PC-9 (cell line): ENCODE measurements around the gene FBXO34. TPM values are rescaled to one million over a fixed set of nuclear protein-coding genes. Genes with fewer than 3 reads are reported as not detected.

Source experiments
- BruUV-seq: library from RNA; stranded (reverse); fragments of 400-500 nt; replicated peaks from 2 replicates; lab custom pipeline; 2021; lab: Mats Ljungman, UMichigan
- CTCF ChIA-PET: fragments of 300-600 bp; sonication (Branson Sonifier 250); formaldehyde crosslinking; loops from one replicate; lab custom pipeline; 2022; ENCODE audit warnings: antibody characterized with exemption; lab: Charles Lee
- POLR2A ChIA-PET: fragments of 300-600 bp; sonication (Branson Sonifier 250); formaldehyde crosslinking; loops from one replicate; lab custom pipeline; 2022; ENCODE audit warnings: antibody characterized with exemption; ENCODE audit not compliant: unreplicated experiment; lab: Charles Lee
- DNase-seq, 2 experiments: peaks; one replicate each; pipeline versions ENCODE4 v3.0.0 to v3.0.0-alpha.2; 2015 to 2022; ENCODE audit warnings: mixed read lengths in 1 of 2
- H2AFZ ChIP-seq: fragments of 200-600 bp; sonication (generic); 2 replicates; pipeline ENCODE4 v1.8.1; 2017; ENCODE audit warnings: antibody characterized with exemption
- H3F3A ChIP-seq: fragments of 200-600 bp; sonication (generic); 2 replicates; pipeline ENCODE4 v1.8.1; 2017; ENCODE audit warnings: antibody characterized with exemption, mild to moderate bottlenecking, low read depth; ENCODE audit not compliant: insufficient read depth
- H3K27ac ChIP-seq: fragments of 200-600 bp; sonication (generic); 2 replicates; pipeline ENCODE4 v1.6.1; 2016; ENCODE audit warnings: mixed run types
- H3K27me3 ChIP-seq: fragments of 200-600 bp; sonication (generic); 2 replicates; pipeline ENCODE4 v1.6.1; 2016; ENCODE audit warnings: low read depth, mixed run types; ENCODE audit not compliant: insufficient read depth
- H3K36me3 ChIP-seq: fragments of 200-600 bp; sonication (generic); 2 replicates; pipeline ENCODE4 v1.6.1; 2016; ENCODE audit warnings: low read depth, mixed run types
- H3K4me1 ChIP-seq: fragments of 200-600 bp; sonication (generic); replicated peaks from 2 replicates; pipeline ENCODE4 v1.6.1; 2016; ENCODE audit warnings: mixed run types; ENCODE audit not compliant: insufficient read depth
- H3K4me2 ChIP-seq: fragments of 200-600 bp; sonication (generic); 2 replicates; pipeline ENCODE4 v1.6.1; 2017; ENCODE audit warnings: mixed run types
- H3K4me3 ChIP-seq: fragments of 200-600 bp; sonication (generic); 2 replicates; pipeline ENCODE4 v1.6.1; 2016; ENCODE audit warnings: mixed run types
- H3K79me2 ChIP-seq: fragments of 200-600 bp; sonication (generic); 2 replicates; pipeline ENCODE4 v1.6.1; 2017; ENCODE audit warnings: low read depth, mixed run types
- H3K9me2 ChIP-seq: fragments of 200-600 bp; sonication (generic); 2 replicates; pipeline ENCODE4 v1.8.1; 2017; ENCODE audit warnings: mild to moderate bottlenecking; ENCODE audit not compliant: insufficient read depth
- H3K9me3 ChIP-seq: fragments of 200-600 bp; sonication (generic); 2 replicates; pipeline ENCODE4 v1.8.1; 2016; ENCODE audit warnings: low read depth; ENCODE audit not compliant: insufficient read depth
- H4K20me1 ChIP-seq: fragments of 200-600 bp; sonication (generic); 2 replicates; pipeline ENCODE4 v1.8.1; 2017; ENCODE audit not compliant: insufficient read depth
- CTCF ChIP-seq: fragments of 200-600 bp; sonication (generic); conservative IDR thresholded peaks from 2 replicates; pipeline ENCODE4 v1.6.1; 2017; ENCODE audit warnings: mixed run types, antibody characterized with exemption, mild to moderate bottlenecking, moderate library complexity
- EZH2 ChIP-seq: fragments of 200-600 bp; sonication (generic); IDR thresholded peaks from 2 replicates; pipeline ENCODE4 v1.8.0; 2017; ENCODE audit warnings: antibody characterized with exemption, low read depth
- intact Hi-C: fragments of 100-400 bp; cut with micrococcal nuclease; formaldehyde crosslinking; loops from one replicate; pipeline ENCODE4 v1.10.0; 2022; ENCODE audit not compliant: unreplicated experiment
- total RNA-seq: library from RNA; stranded (reverse); gene quantifications from 2 replicates; pipeline ENCODE4 v1.2.3, GENCODE V29; 2021

The FBXO34 gene
- total RNA-seq, 1 experiment from 2014 or later = 32.8 TPM

GRCh38 chr14:55228261-55228660 is 43.0 kb upstream of the FBXO34 start:
- intact Hi-C loops = no loop called here
- POLR2A ChIA-PET = no interaction called here
- Histone ChIP-seq H4K20me1 (no peaks in the 10 kb centered on the region), H3K9me3 (no peaks in the 10 kb centered on the region; the same call in 1 of the 2 replicates), H3F3A (no peaks in the 10 kb centered on the region), H3K4me1 (no peaks in the 10 kb centered on the region), H3K27me3 (no peaks in the 10 kb centered on the region), H3K36me3 (no peaks in the 10 kb centered on the region), H3K9me2 (no peaks in the 10 kb centered on the region), H3K4me3 (no peak overlapping the region), H2AFZ (no peak overlapping the region), H3K4me2 (no peak overlapping the region), H3K79me2 (no peaks in the 10 kb centered on the region), H3K27ac (no peak overlapping the region)
- BruUV-seq = no TSS peak
- no peak for DNase-seq
- TF ChIP-seq EZH2 (no peak), CTCF (no peak)
- CTCF ChIA-PET = no interaction called here

- Histone ChIP-seq H3K27me3 (no peaks in the 10 kb centered on the region), H3K36me3 (no peaks in the 10 kb centered on the region), H3K4me1 (peaks cover 9% of the 10 kb centered on the region), H2AFZ (no peak overlapping the region), H3K79me2 (no peaks in the 10 kb centered on the region), H3K9me2 (no peaks in the 10 kb centered on the region), H3K4me2 (no peak overlapping the region), H3F3A (no peaks in the 10 kb centered on the region), H3K9me3 (no peaks in the 10 kb centered on the region), H3K27ac (no peak overlapping the region), H4K20me1 (no peaks in the 10 kb centered on the region), H3K4me3 (no peak overlapping the region)
- DNase-seq = no peak
- ChIA-PET CTCF (no interaction called here), POLR2A (no interaction called here)
- intact Hi-C loops = no loop called here
- no TSS peak for BruUV-seq
- TF ChIP-seq CTCF (no peak), EZH2 (no peak)
These were observed 37.6 kb upstream of the FBXO34 start for GRCh38 chr14:55233591-55233990.

GRCh38 chr14:55238019-55238680 is 33.1 kb upstream of the FBXO34 start:
- no peaks in the 10 kb centered on the region for H3K27me3 ChIP-seq
- H3K27ac ChIP-seq = peak overlapping the region; percentile 11; the same call in 1 of the 2 replicates
- peak in 1 of 2 experiments; percentile 73 for DNase-seq
- H3K9me3 ChIP-seq = no peaks in the 10 kb centered on the region
- H3K4me1 ChIP-seq = peaks cover 9% of the 10 kb centered on the region
- ChIA-PET POLR2A (no interaction called here), CTCF (interaction anchor here (0.7 kb wide), 1 partner anchor 30 kb away, joined by 3 read pairs; no protein-coding TSS in a partner anchor)
- H3K36me3 ChIP-seq = no peaks in the 10 kb centered on the region
- H3F3A ChIP-seq = no peaks in the 10 kb centered on the region
- no peak for TF ChIP-seq CTCF
- TF ChIP-seq EZH2 = no peak
- BruUV-seq = no TSS peak
- peak overlapping the region; percentile 57 for H3K4me2 ChIP-seq
- no peaks in the 10 kb centered on the region for H4K20me1 ChIP-seq
- H2AFZ ChIP-seq = peak overlapping the region; percentile 73
- H3K9me2 ChIP-seq = no peaks in the 10 kb centered on the region
- H3K79me2 ChIP-seq = no peaks in the 10 kb centered on the region
- peak overlapping the region; percentile 14; the same call in 1 of the 2 replicates for H3K4me3 ChIP-seq
- intact Hi-C loops = no loop called here
